Fibroblast of lung (primary cell): ENCODE measurements around the gene MARF1.

Experiments used
- CTCF ChIP-seq, 2 donors: IDR thresholded peaks in 1 of 2; conservative IDR thresholded peaks in 1 of 2; 1 replicate in 1 of 2; 2 replicates in 1 of 2; pipeline ENCODE4 v1.5.1; 2011 to 2012; ENCODE audit warnings: low read length in 2 of 2, control low read depth in 1 of 2, inconsistent platforms in 1 of 2, low read depth in 1 of 2, mild to moderate bottlenecking in 1 of 2
- EZH2 ChIP-seq: IDR thresholded peaks from 2 replicates; pipeline ENCODE4 v1.5.1; 2012; ENCODE audit warnings: low read length, control low read depth, mild to moderate bottlenecking; ENCODE audit errors: missing control alignments

- TF ChIP-seq CTCF (conservative IDR thresholded peaks at IDR 0.05 in 1 of 2, IDR thresholded peaks at IDR 0.05 in 1 of 2; ENCODE audit: low read depth in 1 of 2, low read length in 2 of 2) (no peak), EZH2 (no peak)
These were observed 6.5 kb downstream of the MARF1 start for GRCh38 chr16:15636392-15636873.
